RWPE2 (cell line): ENCODE results near the gene FAM170B.

Experiments used
- ATAC-seq: fragments of 200-7000 bp; cut with Tn5 transposase; 3 replicates; pipeline ENCODE4 v1.9.1; 2021; ENCODE audit warnings: low read depth
- DNase-seq: peaks from one replicate; pipeline ENCODE4 v3.0.0-alpha.2; 2020; ENCODE audit warnings: low spot score
- H3K27ac ChIP-seq: fragments of 450-650 bp; 2 replicates; pipeline ENCODE4 v1.5.1; 2017; ENCODE audit warnings: mild to moderate bottlenecking; ENCODE audit not compliant: poor library complexity, severe bottlenecking
- H3K27me3 ChIP-seq: fragments of 250-450 bp; sonication (Bioruptor Pico); 2 replicates; pipeline ENCODE4 v1.5.1; 2021; ENCODE audit warnings: mild to moderate bottlenecking, moderate library complexity; ENCODE audit not compliant: insufficient read depth, poor library complexity, severe bottlenecking
- H3K36me3 ChIP-seq: fragments of 250-450 bp; sonication (Bioruptor Pico); 2 replicates; pipeline ENCODE4 v1.5.1; 2020; ENCODE audit warnings: low read depth, mild to moderate bottlenecking, moderate library complexity
- H3K4me1 ChIP-seq: fragments of 250-450 bp; sonication (Bioruptor Pico); 2 replicates; pipeline ENCODE4 v1.5.1; 2021; ENCODE audit warnings: mild to moderate bottlenecking, moderate library complexity; ENCODE audit not compliant: insufficient read depth, poor library complexity, severe bottlenecking
- H3K4me3 ChIP-seq: fragments of 250-450 bp; sonication (Bioruptor Pico); 2 replicates; pipeline ENCODE4 v1.5.1; 2021; ENCODE audit warnings: mild to moderate bottlenecking, moderate library complexity; ENCODE audit not compliant: severe bottlenecking
- H3K9me3 ChIP-seq: fragments of 250-450 bp; sonication (Bioruptor Pico); 2 replicates; pipeline ENCODE4 v1.5.1; 2021; ENCODE audit warnings: mild to moderate bottlenecking, moderate library complexity; ENCODE audit not compliant: severe bottlenecking
- CTCF ChIP-seq: fragments of 450-650 bp; IDR thresholded peaks from one replicate; pipeline ENCODE4 v1.5.1; 2017; ENCODE audit warnings: mild to moderate bottlenecking, moderate library complexity; ENCODE audit not compliant: poor library complexity, severe bottlenecking

FAM170B gene

DNA sequence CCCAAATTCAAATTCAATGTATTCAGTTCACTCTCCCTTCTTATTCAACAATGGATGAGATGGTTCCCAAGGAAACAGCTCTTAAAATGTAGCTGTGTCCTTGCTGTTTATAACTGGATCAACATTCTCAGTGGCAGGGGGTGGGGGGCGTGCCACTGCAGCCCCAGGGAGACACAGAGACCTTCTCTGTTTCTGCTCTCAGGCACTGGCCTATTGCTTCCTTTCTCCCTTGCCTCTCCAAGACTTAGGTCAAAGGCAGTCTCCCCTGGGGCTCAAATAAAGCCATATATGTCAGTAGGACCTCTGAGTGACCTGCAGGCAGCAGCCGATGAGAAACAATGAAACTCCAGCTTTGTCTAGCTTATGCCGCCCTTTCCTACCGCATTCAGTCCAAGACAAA is 39.2 kb downstream of the FAM170B start:
- no peaks in the 10 kb centered on the region for H3K36me3 ChIP-seq
- DNase-seq (no peak), ATAC-seq (no peak)
- peaks cover 6% of the 10 kb centered on the region for H3K27me3 ChIP-seq
- no peaks in the 10 kb centered on the region for H3K9me3 ChIP-seq
- no peaks in the 10 kb centered on the region for H3K4me1 ChIP-seq
- H3K27ac ChIP-seq: no peak overlapping the region
- TF ChIP-seq CTCF: no peak
- no peak overlapping the region for H3K4me3 ChIP-seq

DNA sequence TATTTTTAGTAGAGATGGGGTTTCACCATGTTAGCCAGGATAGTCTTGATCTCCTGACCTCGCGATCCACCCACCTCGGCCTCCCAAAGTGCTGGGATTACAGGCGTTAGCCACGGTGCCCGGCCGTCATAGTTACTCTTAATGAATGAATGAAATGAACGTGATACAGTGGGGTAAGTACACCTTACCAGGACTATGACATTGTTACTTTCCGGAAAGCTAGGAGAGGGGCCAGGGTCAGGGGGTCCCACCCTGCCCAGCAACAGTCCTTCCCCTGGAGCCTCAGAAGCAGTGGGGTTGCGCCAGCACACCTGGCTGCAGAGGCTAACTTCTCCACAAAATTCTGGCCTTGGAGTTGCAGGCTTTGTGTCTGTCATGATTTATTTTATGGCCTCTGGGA is 39.9 kb downstream of the FAM170B start:
- Histone ChIP-seq H3K36me3 (no peaks in the 10 kb centered on the region), H3K27me3 (no peaks in the 10 kb centered on the region), H3K27ac (no peak overlapping the region), H3K4me1 (no peaks in the 10 kb centered on the region), H3K9me3 (no peaks in the 10 kb centered on the region), H3K4me3 (no peak overlapping the region)
- no peak for DNase-seq
- no peak for ATAC-seq
- no peak for TF ChIP-seq CTCF

DNA sequence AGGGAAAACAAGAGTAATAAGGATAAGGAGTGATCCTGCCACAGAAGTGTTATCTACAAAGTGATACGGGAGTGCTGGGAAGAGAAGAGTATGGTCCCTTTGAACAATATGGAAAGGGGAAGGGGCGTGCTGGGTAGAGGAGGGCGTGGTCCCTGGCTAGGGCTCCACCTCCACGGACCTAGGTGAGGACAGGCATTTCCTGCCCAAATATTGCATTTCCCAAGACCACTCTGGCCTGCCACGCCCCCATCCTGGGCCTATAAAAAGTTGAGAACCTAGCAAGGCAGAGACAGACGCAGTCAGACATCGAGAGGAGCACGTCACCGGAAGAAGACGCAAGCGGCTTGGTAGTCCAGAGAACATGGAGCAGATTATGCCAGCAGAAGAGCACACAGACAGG is 41.3 kb downstream of the FAM170B start:
- Histone ChIP-seq H3K27me3 (no peaks in the 10 kb centered on the region), H3K27ac (no peak overlapping the region), H3K4me3 (no peak overlapping the region), H3K9me3 (no peaks in the 10 kb centered on the region), H3K36me3 (no peaks in the 10 kb centered on the region), H3K4me1 (no peaks in the 10 kb centered on the region)
- no peak for ATAC-seq
- DNase-seq: no peak
- TF ChIP-seq CTCF: no peak

GRCh38 chr10:49091450-49092210 is 42.2 kb downstream of the FAM170B start:
- H3K9me3 ChIP-seq: peaks cover 2% of the 10 kb centered on the region
- no peak for ATAC-seq
- H3K27ac ChIP-seq: no peak overlapping the region
- no peak for TF ChIP-seq CTCF
- no peak overlapping the region for H3K4me3 ChIP-seq
- H3K4me1 ChIP-seq: no peaks in the 10 kb centered on the region
- no peak for DNase-seq
- H3K27me3 ChIP-seq: no peaks in the 10 kb centered on the region
- no peaks in the 10 kb centered on the region for H3K36me3 ChIP-seq

GRCh38 chr10:49090696-49091380 is 43.0 kb downstream of the FAM170B start:
- H3K4me3 ChIP-seq: no peak overlapping the region
- H3K36me3 ChIP-seq: no peaks in the 10 kb centered on the region
- no peaks in the 10 kb centered on the region for H3K27me3 ChIP-seq
- no peaks in the 10 kb centered on the region for H3K4me1 ChIP-seq
- peaks cover 3% of the 10 kb centered on the region for H3K9me3 ChIP-seq
- DNase-seq (no peak), ATAC-seq (no peak)
- H3K27ac ChIP-seq: no peak overlapping the region
- no peak for TF ChIP-seq CTCF
